ENCODE measurements around the gene EIF3K.

The EIF3K gene

GRCh38 chr19:38650911-38651584 lies 32.1 kb downstream of the EIF3K start:
- peak; percentile 98 for DNase-seq

GRCh38 chr19:38653028-38653571 lies 34.1 kb downstream of the EIF3K start:
- peak; percentile 36 for DNase-seq

DNA sequence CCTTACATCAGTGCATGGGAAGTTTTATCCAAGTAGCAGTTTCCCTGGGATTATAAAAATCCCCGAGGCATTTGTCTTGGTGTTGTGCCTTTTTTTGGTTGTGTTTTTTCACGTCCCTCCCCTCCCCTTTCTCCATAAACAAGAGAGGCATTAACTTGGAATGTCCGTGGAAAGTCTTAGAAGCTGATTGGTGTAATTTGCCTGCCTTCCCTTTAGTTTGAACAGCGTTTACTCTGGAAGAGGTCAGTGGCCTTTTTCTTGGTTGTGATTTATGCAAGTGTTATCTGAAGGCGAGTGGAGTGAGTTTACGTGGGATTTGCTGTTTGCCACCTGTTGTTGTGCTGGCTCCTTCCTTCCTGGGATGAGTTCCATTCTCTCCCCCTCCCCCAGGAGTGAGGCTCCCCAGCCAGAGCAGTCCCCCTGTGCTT lies 35.7 kb downstream of the EIF3K start:
- peak; percentile 76 for DNase-seq

DNA sequence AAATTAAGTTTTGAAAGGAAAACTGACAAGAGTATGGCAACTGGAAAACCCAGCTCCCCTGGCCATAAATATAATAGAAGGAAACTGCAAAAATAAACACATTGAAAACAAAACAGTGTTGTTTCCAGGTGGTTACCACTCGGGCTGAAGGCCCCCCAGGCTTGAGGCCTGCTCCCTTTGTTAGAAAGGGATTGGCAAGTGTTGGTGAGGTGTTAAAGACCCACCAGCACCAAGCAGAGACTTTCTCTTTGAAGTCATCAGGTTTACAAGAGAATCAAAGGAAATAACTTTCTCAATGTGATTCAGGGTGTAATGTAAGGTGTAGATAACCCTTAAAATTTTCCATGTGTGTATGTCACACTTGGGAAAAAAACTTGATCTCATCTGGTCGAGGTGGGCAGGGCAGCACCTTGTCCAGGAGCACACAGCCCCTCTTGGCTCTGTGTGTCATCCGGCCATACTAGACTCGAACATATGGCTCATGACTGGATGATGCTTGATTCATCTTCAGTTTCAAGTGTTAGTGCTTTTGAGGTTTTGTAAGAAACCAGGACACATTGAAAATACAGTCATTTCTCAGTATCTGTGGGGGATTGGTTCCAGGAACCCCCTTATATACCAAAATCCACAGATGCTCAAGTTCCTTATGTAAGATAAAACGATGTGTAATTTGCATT lies 36.3 kb downstream of the EIF3K start:
- DNase-seq: peak; percentile 68

DNA sequence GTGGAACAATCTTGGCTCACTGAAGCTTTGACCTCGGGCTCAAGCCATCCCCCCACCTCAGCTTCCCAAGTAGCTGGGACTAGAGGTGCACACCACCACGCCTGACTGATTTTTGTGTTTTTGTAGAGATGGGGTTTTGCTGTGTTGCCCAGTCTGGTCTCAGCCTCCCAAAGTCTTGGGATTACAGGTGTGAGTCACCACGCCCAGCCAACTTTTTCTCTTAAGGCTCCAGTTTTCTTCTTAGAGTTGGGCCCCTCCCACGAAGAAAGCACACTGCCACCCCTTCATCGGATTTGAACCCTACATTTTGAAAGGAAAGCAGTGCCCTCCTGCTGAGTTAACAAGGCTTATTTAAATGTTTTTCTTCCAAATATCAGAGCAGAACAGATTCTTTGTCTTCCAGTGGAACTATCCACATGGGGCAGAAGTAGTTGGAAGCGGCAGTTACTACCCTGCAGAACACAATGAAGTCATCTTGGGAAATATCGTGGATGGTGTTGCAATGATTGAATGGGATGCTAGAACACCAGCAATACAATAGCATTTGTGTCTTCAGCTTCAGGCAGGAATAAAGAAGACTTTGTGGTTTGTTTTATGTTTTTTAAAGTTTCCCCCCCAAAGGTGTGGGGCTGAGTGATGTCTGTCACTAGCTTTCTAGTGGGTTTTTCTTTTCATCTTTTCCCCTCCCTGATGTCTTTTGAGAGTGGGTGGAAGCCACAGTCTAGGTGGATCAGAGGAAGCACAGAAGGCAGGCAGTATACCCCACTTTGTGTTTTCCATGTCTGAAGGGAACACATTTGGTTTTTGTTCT lies 37.4 kb downstream of the EIF3K start:
- DNase-seq: peak; percentile 71

GRCh38 chr19:38657633-38658222 lies 38.7 kb downstream of the EIF3K start:
- peak; percentile 99 for DNase-seq

- peak; percentile 99 for DNase-seq
Observed at GRCh38 chr19:38658462-38659306, 39.7 kb downstream of the EIF3K start.

GRCh38 chr19:38660724-38661123 lies 41.7 kb downstream of the EIF3K start:
- DNase-seq: no peak

DNA sequence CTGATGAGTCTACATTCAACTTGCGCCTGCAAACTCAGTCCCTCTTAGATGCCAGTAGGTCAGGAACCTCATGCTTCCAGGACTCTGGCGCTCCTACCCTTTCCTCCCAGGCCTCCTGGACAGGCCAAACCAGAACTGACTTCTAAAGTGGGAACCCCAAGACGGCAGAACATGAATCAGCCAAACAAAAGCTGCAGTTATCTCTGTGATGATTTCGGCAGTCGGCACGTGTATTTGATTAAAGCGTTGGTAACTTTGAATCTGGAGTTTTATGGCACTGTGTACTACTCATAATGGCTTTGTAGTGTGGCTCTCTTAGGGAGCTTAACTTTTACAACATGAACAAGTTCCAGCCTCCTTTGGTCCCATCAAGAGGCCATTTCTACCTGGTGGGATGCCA lies 42.1 kb downstream of the EIF3K start:
- DNase-seq: no peak

DNA sequence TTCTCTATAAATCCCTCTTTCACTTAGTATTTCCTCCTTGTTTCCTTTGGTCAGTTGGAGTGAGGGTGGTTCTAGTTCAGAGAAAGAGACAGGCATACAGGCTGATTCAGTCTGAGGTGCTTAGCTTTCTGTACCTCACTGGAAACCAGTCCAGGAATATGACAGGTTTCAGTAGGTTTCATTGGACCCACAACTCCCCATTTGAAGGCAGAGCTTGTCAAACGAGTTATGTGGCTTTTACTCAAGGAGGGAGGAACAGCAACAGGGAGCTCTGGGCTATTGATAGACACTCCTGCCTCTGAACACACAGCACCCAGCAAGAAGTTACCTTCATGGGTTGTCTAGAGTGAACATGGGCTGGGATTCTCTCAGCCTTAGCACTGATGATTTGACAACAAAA lies 43.0 kb downstream of the EIF3K start:
- DNase-seq: no peak

GRCh38 chr19:38662537-38663155 lies 43.7 kb downstream of the EIF3K start:
- no peak for DNase-seq

GRCh38 chr19:38663156-38663651 lies 44.2 kb downstream of the EIF3K start:
- no peak for DNase-seq

DNA sequence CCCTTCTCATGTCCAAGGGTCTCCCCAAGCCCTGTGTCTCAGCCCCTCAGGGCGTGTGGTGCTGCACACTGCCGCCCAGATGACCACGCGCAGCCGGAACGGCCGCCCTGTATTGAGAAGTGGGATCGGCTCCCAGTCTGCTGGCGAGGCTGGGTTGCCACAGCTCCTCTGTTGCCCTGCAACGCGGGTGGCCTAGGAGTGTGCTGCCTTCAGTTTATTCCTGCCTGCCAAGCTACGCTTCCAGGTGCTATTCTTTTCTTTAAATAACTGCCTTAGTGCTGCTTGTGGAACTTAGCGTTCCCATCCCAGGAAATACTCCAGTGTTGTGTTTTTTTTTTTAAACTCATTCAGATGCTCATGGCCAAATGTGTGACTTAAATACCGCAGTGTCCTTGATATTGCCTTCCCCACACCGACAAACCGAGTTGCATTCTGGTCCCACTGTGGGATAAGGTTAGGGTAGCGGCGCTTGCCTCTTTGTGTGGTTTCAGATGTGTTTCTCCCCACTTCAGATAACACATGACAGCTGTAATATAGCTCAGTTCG lies 45.0 kb downstream of the EIF3K start:
- DNase-seq: no peak

GRCh38 chr19:38664503-38665211 lies 45.7 kb downstream of the EIF3K start:
- DNase-seq: peak; percentile 0

- DNase-seq: peak; percentile 0
Observed at GRCh38 chr19:38665219-38665931, 46.4 kb downstream of the EIF3K start.

GRCh38 chr19:38665950-38666662 lies 47.1 kb downstream of the EIF3K start:
- DNase-seq: peak; percentile 83

- DNase-seq: peak; percentile 80
Observed at GRCh38 chr19:38666663-38667511, 47.9 kb downstream of the EIF3K start.

DNA sequence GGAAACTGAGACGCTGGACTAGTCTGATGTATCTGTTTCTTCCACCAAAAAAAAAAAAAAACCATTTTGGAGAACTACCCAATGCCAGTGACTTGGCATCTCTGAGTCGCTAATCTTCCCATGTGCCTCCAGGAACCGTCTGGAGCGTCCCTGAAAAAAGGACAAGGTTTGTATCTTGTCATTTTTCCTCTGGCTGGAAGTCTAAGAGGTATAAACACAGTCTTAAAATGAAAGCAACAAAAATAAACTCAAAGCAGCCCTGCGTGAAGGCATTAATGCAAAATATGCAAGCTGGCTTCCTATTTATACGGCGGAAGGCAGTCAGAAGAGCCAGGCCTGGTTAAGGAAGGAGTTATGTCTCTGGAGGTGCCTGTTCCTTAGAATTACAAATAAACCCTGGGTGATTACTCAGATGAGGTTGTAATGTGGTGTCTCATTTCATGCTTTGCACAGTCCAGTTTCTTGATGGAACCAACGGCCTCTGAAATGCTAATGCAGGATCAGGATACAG lies 48.7 kb downstream of the EIF3K start:
- DNase-seq: peak; percentile 85
